NCI-H2227 (cell line): ENCODE data around the gene CKMT2.
"Not testable (repeated sequence)": the region's sequence is repeated elsewhere in the genome, so short reads cannot be mapped to it uniquely, and the experiment has no call there.

Source experiments
- DNase-seq: peaks from one replicate; lab custom pipeline; 2025; ENCODE audit not compliant: unreplicated experiment; lab: John Stamatoyannopoulos, UW

The CKMT2 gene

DNA sequence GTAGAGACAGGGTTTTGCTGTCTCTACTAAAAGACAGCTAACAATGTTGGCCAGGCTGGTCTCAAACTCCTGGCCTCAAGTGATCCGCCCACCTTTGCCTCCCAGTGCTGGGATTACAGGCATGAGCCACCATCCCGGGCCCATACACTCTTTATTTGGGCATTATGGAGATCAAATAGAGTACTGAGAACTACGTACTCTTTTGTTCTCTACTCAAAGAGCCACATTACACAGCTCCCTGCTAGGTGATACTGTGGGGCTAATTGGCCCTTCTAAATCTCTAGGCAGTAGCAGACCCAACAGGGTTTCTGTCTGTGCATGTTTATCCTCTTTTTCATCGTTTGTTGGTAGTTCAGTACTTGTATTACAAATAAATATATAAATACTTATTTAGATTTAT lies 16.1 kb downstream of the CKMT2 start:
- no peak for DNase-seq

DNA sequence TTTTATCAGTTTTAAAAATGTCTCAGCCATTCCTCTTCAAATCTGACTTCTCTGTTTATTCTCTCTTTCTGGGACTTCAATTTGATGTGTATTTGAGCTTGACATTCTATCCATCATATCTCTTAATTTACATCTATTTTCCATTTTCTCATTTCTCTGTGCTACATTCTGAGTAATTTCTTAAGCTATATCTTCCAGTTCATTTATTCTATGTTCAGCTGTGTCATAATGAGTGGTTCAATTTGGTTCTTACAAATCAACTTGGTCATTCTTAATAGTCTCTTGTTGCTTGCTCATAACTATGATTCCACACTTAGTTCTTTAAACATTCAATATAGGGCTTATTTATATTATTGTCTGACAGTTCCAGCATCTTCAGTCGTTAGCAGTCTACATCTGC lies 16.9 kb downstream of the CKMT2 start:
- DNase-seq = no peak

DNA sequence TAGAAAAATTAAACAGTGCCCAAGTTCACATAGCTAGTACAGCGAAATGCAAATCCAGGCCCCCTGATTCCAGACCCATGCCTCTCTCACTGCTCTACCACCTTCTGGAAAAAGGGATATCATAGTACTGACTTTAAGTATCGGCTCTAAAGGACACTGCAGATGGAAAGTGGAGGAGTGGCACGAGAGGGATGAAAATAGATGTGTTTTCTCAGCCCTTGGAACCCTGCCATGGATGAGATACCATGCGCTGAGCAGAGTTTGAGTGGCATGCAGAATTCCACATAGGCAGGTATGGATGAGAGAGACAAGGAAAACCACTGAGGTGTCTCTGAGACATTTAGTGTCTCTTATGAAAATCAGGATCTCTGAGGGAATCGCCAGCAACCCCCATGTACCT lies 18.8 kb downstream of the CKMT2 start:
- DNase-seq = no peak

DNA sequence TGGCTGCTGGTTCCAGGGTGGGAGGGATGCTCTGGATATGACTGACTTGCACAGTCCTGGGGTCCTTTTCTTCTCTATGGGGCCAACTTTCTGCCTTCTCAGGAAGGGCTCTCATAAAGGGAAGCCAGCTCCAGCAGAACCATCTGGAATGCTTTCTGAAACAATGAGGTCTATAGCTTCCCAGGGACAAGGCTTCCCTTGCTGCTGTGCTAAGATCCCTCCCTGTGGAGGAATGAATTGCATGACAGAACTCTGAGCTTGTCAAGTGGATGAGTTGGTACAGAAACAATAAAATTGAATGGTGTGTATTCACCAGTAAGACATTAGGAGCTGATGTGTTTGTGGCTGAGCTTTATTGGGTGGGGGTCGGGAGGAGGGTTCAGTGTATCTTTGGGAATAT lies 19.8 kb downstream of the CKMT2 start:
- DNase-seq = no peak

DNA sequence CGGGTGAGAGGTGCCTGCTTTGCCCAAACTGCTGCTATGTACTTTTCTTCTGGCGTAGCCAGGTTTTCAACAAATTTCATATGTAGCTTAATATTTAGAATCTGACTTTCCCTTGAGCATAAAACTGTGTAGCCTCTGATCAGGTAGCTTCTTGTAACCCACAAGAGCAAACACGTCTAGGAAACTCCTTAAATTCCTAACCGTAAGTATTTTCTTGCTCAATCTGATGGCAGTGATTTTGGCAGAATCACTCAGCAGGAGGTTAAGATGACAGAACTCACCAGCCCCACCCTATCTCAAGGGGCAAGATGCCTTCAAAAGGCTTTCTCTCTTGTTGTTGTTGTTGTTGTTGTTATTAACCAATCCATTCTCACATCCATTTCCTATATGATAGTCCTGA lies 20.8 kb downstream of the CKMT2 start:
- no peak for DNase-seq

DNA sequence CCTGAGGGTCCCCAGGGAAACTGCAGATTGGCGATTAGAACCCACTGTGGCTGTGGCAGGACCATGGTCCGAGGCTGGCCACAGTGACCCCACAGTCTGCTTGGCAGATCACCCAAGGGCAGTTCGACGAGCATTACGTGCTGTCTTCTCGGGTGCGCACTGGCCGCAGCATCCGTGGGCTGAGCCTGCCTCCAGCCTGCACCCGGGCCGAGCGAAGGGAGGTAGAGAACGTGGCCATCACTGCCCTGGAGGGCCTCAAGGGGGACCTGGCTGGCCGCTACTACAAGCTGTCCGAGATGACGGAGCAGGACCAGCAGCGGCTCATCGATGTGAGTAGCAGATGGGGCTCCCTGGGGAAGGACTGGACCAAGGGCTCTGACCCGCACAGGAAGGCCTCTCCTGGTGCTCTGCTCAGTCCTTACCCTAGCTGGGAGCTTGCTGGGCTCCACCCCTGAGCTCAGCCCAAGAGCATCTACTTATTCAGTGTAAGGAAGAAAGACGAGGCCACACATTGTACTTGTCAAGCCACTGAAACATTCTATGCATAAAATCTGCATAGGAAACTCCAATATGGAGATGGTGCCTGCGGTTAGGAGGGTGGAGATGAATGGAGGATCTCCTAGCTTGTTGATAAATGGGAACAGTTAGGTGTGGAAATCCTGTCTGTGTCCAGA lies 21.9 kb downstream of the CKMT2 start:
- no peak for DNase-seq

DNA sequence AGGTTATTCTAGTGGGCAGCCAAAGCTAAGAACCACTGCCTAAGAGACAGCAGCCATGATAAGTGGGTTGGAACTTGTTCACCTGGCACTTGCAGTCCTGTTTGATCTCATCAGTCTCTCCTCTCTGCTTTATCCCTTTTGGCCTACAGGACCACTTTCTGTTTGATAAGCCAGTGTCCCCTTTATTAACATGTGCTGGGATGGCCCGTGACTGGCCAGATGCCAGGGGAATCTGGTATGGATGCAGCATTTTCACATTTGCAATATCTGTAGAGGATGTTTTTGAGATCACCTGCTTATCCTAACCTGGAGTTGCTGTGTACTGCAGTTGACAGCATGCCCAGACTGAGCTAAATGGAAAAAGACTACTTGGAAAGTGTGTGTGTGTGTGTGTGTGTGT lies 23.6 kb downstream of the CKMT2 start:
- no peak for DNase-seq

DNA sequence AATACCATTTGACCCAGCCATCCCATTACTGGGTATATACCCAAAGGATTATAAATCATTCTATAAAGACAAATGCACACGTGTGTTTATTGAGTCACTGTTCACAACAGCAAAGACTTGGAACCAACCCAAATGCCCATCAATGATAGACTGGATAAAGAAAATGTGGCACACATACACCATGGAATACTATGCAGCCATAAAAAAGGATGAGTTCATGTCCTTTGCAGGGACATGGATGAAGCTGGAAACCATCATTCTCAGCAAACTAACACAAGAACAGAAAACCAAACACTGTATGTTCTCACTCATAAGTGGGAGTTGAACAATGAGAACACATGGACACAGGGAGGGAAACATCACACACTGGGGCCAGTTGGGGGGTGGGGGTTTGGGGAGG lies 29.7 kb downstream of the CKMT2 start:
- DNase-seq = not testable (repeated sequence)

DNA sequence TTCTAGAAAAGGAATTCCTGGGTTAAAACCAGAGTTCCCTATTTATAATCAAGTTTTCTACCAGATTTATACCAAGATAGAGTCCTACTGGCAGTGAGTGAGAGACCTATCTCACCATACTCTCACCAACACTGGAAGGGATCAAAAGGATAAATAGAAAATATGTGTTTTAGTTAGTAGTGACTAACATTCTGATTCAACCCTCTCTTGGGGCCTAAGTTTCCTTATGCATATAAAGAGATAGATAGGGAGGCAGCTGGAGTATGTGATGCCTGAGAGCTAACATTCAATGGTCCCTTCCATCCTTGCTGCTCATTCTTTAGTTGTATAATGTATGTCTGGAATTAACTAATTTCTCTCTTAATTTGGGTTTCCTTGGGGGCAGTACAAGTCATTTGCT lies 32.0 kb downstream of the CKMT2 start:
- no peak for DNase-seq

DNA sequence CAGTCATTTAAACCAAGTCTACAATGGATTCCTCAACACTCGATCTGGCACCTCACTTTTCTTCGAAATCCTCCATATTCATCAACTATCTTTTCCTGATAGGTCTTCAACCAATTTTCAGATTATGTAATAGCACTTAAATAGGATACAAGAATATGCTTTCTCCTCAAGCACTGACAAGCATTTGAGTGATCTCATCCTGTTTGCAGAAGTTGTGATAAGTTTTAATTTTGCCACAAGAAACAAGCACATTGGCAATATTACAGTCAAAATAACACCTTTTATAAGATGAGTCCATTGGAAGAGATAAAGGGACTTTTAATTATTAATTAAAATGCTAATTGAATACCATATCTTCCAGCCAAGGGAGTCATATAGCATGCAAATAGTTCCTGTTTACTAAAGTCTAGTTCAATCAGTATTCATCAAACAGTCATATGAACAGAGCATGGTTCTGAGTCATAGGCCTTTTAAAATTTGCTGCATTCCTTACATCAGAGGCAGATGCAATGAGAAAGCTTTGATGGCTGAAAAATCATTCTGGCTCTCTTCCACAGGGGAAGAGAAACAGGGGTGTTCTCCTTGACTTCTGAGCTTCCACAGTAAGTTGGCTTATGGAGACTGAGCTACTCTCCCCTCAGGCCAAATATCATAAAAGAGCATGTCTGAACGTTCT lies 35.5 kb downstream of the CKMT2 start:
- DNase-seq = no peak

DNA sequence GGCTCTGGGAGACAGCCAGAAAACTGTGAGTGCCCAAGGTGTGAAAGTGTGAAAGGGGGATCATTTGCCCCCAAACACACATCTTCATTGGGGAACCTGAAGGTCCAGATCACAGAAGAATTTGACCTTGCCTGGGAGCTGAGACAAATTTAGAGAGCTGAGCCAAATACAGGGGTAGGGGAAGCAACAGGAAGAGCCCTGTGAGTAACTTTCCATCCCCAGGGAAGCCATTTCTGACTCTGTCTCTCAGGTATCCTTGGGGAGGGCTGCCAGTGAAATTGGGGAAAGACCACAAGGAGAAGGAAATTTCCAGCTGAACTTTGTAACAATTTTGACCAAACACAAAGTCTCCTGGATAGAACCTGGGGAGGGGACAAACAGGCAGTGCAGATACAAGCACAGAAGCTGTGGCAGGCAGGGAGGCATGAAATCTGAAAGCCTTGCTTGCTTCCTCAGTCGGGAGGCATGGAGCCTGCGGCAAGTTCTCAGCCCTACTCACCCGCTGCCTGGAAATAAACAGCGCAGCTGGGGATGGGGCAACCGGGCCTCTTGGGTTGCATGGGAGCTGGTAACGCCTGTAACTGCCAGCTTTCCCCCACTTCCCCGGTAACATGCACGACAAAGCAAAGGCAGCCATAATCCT lies 36.8 kb downstream of the CKMT2 start:
- DNase-seq = no peak

DNA sequence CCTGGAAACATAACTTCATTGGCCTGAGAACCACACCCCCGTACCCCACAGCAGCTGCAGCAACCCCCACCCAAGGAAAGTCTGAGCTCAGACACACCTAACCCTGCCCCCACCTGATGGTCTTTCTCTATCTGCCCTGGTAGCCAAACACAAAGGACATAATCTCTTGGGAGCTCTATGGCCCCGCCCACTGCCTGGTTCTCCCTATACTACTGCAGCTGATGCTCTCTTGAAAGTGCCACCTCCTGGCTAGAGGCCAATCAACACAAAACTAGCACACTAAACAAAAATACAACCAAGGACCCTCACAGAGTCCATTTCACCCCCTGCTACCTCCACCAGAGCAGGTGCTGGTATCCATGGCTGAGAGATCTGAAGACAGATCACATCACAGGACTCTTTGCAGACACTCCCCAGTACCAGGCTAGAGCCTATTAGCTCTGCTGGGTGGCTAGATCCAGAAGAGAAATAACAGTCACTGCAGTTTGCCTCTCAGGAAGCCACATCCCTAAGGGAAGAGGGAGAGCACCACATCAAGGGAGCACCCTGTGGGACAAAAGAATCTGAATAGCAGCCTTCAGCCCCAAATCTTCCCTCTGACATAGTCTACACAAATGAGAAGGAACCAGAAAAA lies 37.4 kb downstream of the CKMT2 start:
- not testable (repeated sequence) for DNase-seq

DNA sequence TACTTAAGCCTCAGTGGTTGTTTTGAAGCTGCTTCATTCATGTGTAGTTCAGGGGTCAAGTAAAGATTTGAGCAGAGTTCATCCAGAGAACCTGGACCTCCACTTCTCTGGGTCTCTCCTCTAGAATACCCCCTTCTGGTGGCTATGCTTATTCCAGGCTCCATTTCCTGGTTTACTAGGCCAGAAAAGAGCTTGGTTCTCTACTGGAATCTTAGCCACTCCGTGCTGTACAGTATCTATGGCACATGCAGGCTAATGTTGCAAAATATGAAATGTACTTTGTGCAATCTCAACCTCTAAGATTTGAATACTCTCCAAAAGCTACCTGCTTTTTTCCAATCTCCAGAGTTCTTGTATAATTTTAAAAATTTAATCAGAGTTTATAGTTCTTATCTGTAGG lies 50.9 kb downstream of the CKMT2 start:
- DNase-seq = no peak

DNA sequence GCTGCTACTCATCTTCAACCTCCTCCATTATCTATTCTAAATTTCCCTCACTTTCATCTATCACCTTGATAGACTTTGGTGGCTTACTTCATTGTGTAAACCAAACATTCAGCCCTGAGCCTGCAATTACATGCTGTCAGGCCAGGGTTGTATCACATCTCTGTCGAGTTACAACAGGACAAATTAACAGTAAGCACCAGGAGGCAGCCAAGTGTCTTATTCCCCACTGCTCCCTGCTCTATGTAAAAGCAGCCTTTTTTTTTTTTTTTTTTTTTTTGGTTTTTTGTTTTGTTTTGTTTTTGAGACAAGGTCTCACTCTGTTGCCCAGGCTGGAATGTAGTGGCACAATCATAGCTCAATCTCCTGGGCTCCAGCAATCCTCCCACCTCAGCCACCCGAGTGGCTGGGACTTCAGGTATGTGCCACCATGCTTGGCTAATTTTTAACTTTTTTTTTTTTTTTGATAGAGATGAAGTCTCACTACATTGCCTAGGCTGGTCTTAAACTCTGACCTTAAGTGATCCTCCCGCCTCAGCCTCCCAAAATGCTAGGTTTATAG lies 53.0 kb downstream of the CKMT2 start:
- no peak for DNase-seq

DNA sequence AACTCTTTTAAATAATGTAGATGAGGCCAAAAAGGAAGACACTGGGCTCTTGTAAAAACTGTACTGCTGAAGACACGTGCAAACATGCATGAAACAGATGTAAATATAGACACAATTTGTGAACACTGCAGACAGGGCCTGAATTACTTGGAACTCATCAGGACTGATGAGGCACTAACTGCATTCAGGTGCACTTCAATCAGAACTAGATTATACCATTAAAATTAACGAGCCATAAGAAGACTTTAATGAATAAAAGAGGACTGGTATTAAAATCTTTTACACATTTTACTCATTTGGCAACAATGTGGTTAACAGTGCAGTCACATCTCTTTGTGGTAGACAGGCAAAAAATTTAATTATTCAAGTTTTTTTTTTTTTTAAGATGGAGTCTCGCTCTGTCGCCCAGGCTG lies 54.9 kb downstream of the CKMT2 start:
- no peak for DNase-seq

DNA sequence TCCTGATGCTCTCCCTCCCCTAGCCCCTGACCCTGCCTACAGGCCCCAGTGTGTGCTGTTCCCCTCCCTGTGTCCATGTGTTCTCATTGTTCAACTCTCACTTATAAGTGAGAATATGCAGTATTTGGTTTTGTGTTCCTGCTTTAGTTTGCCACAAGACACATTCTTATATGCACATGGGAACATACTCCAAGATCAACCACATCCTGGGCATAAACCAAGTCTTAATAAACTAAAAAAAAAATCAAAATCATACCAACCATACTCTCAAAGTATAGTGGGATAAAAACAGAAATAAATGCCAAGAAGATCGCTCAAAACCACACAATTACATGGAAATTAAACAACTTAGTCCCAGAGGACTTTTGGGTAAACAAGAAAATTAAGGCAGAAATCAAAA lies 57.0 kb downstream of the CKMT2 start:
- no peak for DNase-seq

DNA sequence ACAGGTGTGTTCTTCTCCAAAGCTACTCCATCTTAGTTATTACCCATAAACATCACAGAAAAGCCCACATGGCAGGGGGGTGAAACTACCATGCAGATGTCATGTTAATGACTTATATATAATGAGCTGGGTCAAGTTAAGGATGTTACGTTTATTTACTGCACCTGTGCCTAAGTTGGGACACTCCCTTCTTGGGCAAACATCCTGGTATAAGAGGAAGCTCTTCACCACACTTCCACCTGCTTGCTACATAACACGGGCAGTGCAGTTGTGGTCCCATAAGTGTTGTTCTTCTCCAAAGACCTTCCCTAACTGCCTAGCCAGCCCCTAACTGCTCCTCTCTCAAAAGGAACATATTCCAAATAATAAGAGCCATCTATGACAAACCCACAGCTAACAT lies 59.0 kb downstream of the CKMT2 start:
- no peak for DNase-seq

DNA sequence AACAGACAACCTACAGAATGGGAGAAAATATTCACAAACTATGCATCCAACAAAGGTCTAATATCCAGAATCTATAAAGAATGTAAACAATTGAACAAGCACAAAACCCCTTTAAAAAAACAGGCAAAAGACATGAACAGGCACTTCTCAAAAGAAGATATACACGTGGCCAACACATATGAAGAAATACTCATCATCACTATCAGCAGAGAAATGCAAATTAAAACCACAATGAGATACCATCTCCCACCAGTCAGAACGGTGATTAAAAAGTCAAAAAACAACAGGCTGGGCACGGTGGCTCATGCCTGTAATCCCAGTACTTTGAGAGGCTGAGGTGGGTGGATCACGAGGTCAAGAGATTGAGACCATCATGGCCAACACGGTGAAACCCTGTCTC lies 60.9 kb downstream of the CKMT2 start:
- not testable (repeated sequence) for DNase-seq

DNA sequence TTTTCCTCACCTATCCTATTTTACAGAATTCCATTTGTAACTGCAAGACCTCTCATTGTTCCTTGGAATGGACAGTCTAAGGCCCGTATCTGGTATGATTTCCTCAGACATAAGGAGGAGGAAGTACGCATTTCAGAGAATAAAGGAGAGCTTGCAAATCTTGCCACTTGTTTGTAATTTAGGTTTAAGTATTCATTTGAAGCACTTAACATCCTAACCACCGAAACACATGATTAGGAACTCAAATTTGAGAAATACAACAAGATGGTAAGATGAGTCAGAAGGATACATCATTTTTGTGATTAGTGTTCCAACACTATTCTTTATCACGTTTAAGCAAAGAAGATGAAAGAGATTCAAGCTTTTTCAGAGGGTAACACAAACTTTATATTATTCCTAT lies 64.4 kb downstream of the CKMT2 start:
- DNase-seq = no peak

DNA sequence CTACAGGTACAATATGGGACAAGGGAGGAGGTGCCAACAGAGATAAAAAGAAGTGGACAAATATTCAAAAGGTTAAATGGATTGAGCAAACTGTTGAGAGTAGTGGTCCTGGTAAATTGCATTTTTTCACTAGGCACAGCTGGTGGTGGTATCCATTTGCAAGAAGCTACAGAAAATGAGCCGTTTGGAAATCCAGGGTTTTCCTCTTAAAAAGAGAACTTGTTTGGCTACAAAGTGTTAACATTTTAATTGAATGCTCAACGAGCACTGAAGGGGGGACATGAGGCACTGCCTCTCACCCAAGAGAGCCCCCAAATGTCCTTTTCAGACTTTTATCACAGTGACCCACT lies 67.8 kb downstream of the CKMT2 start:
- no peak for DNase-seq

DNA sequence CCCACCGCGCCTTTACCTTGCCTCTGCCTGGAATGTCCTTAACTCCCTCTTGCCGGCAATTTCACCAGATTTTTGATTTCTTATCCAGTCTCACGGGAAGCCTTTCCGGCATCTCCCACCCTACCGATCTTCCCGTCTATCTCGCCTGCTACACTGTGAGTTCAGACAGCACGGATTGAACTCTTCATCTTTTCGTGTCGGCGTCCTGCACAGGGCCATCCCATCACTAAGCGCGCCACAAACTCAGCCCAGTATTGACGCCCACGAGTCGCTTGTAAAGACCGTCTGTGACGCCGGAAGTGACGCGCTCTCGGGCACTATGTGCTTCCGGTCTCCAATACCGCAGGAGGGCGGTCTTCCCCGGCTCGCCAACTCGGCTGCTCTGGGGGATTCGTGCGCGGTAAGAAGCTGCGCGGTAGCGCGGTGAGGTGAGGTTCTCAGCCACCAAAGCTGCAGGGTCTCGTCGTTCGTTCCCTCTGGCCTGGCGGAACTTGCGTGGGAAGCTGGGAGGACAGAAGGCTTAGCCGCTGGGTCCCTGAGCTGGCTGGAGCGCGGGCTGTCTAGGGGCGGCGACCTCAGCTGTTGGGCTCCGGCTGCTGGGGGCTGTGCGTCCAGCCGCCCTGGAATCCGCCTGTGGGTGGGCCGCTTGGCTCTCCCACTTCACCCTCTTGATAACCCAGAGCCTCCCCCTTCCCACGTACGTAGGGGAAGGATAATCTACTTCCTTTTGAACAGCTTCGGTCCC lies 68.3 kb downstream of the CKMT2 start, which contains the start of gene ZCCHC9:
ZCCHC9 (plus strand) TSS at position 317 of the 745 bp plus-strand sequence. CDS start 3,171 bp downstream, outside the sequence.
- DNase-seq = peak; percentile 94
